Spleen (tissue), 11 donors: ENCODE results near the gene PAPPA2. TPM values are rescaled to one million over a fixed set of nuclear protein-coding genes. Genes with fewer than 3 reads are reported as not detected.

Experiments used
- DNase-seq: peaks from one replicate; pipeline ENCODE4 v3.0.0-alpha.2; 2020
- H3K27ac ChIP-seq, 8 donors: fragments of 200-600 bp; sonication (generic) in 7 of 8; 1 replicate in 4 of 8; 2 replicates in 4 of 8; pipeline versions ENCODE4 v1.5.0 to v1.8.0; 2016 to 2021; ENCODE audit warnings: inconsistent platforms in 4 of 8, mild to moderate bottlenecking in 4 of 8, moderate library complexity in 1 of 8
- H3K27me3 ChIP-seq, 7 donors: fragments of 200-600 bp; sonication (generic) in 6 of 7; replicated peaks in 1 of 7; 1 replicate in 4 of 7; 2 replicates in 3 of 7; pipeline versions ENCODE4 v1.5.0 to v1.8.0; 2016 to 2021; ENCODE audit warnings: inconsistent platforms in 3 of 7, mild to moderate bottlenecking in 1 of 7
- H3K36me3 ChIP-seq, 6 donors: fragments of 200-600 bp; sonication (generic) in 5 of 6; 1 replicate in 4 of 6; 2 replicates in 2 of 6; pipeline versions ENCODE4 v1.5.0 to v1.8.0; 2016 to 2021; ENCODE audit warnings: inconsistent platforms in 2 of 6
- H3K4me1 ChIP-seq, 6 donors: fragments of 200-600 bp; sonication (generic) in 5 of 6; 1 replicate in 3 of 6; 2 replicates in 3 of 6; pipeline versions ENCODE4 v1.5.0 to v1.8.0; 2016 to 2021; ENCODE audit warnings: inconsistent platforms in 3 of 6
- H3K4me3 ChIP-seq, 8 donors: fragments of 200-600 bp; sonication (generic) in 7 of 8; 1 replicate in 4 of 8; 2 replicates in 4 of 8; pipeline versions ENCODE4 v1.5.0 to v1.8.0; 2016 to 2021; ENCODE audit warnings: inconsistent platforms in 4 of 8, mild to moderate bottlenecking in 4 of 8, moderate library complexity in 2 of 8
- H3K9me3 ChIP-seq, 8 donors: fragments of 200-600 bp; sonication (generic) in 7 of 8; 1 replicate in 4 of 8; 2 replicates in 4 of 8; pipeline versions ENCODE4 v1.5.0 to v1.8.0; 2016 to 2021; ENCODE audit warnings: inconsistent platforms in 4 of 8
- POLR2A ChIP-seq, 3 donors: fragments of 450-650 bp; IDR thresholded peaks; one replicate each; pipeline ENCODE4 v1.5.1; 2017; ENCODE audit warnings: antibody characterized with exemption in 3 of 3, mild to moderate bottlenecking in 1 of 3
- POLR2AphosphoS5 ChIP-seq, 3 donors: sonication (generic); formaldehyde crosslinking; IDR thresholded peaks; one replicate each; pipeline ENCODE4 v1.5.1; 2017; ENCODE audit warnings: antibody characterized with exemption in 3 of 3
- WGBS, 5 donors: extraction: QIAGEN DNeasy Blood & Tissue Kit in 3 of 5; methylation state at CpG; one replicate each; pipeline versions ENCODE4 v1.1.5 to v1.1.7; 2013 to 2018; 5-methylcytosine and 5-hydroxymethylcytosine counted together
- intact Hi-C: fragments of 100-400 bp; cut with DNase I; formaldehyde crosslinking; loops from one replicate; pipeline ENCODE4 v1.15.0; 2023; ENCODE audit warnings: low total_unique reads
- polyA plus RNA-seq, 3 donors: library from polyadenylated mRNA; stranded (reverse); fragments of 200-250 nt; gene quantifications; one replicate each; pipeline ENCODE4 v1.2.1, GENCODE V29; 2013
- total RNA-seq, 7 donors: library from RNA; depleted of rRNA in 3 of 7; stranded (reverse); fragments of >200 nt in 3 of 7; fragmentation: NEBNext Ultra II Directional in 4 of 7; extraction: Animal tissue kit (Norgen Biotek cat#: 25700) in 4 of 7; gene quantifications; one replicate each; pipeline versions ENCODE4 v1.1.0 to v1.2.1, GENCODE V29; 2016 to 2021
- TF ChIP-seq, protein P1 (sequence below), 11 experiments: fragments of 200-600 bp in 7 of 11; fragments of 450-650 bp in 4 of 11; sonication (generic) in 4 of 11; IDR thresholded peaks in 8 of 11; conservative IDR thresholded peaks in 3 of 11; 1 replicate in 7 of 11; 2 replicates in 4 of 11; pipeline versions ENCODE4 v1.4.0 to v1.8.0; 2016 to 2021; ENCODE audit warnings: antibody characterized with exemption in 11 of 11, inconsistent platforms in 4 of 11, mild to moderate bottlenecking in 1 of 11
- donor health status: healthy with polysubstance abuse.
- donor health status: DM: no; HTN: no; CAD: no; lungs with moderate emphysema.
- donor health status: DM: no; HTN: no; CAD: no.
- donor health status: Bipolar disorder and iron deficiency.
- donor health status: healthy.
- donor health status: DM: no; HTN: no; CAD: no.
- donor health status: DM: yes; HTN: yes; CAD: no.

PAPPA2 gene
- total and polyA plus RNA-seq, 10 donors = 0.02 to 0.76 (median 0.06) TPM; not detected in 3

DNA sequence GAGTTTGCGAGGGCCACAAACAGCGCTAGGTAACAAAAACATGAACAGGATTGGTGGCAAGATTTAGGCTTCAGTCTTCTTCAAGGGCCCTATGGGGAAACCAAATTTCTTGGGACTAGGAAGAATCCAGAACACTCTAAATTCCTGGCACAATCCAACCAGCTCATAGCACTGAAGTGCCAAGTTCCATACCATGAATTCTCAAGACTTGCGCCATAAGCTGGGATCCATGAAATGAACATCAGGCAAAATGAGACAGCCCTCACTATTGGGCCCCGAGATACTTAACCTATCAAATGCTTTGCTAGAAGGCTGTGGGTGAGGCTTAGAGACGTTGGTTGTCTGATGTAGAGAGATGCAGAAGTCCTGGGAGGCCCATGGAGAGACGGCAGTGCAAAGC lies 322.1 kb downstream of the PAPPA2 start:
- intact Hi-C loops = no loop called here
- TF ChIP-seq POLR2AphosphoS5 (IDR thresholded peaks at IDR 0.05) = no peak
- TF ChIP-seq, protein P1, sequence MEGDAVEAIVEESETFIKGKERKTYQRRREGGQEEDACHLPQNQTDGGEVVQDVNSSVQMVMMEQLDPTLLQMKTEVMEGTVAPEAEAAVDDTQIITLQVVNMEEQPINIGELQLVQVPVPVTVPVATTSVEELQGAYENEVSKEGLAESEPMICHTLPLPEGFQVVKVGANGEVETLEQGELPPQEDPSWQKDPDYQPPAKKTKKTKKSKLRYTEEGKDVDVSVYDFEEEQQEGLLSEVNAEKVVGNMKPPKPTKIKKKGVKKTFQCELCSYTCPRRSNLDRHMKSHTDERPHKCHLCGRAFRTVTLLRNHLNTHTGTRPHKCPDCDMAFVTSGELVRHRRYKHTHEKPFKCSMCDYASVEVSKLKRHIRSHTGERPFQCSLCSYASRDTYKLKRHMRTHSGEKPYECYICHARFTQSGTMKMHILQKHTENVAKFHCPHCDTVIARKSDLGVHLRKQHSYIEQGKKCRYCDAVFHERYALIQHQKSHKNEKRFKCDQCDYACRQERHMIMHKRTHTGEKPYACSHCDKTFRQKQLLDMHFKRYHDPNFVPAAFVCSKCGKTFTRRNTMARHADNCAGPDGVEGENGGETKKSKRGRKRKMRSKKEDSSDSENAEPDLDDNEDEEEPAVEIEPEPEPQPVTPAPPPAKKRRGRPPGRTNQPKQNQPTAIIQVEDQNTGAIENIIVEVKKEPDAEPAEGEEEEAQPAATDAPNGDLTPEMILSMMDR (IDR thresholded peaks at IDR 0.05 in 8 of 11, conservative IDR thresholded peaks at IDR 0.05 in 3 of 11) = no peak
- TF ChIP-seq POLR2A (IDR thresholded peaks at IDR 0.05) = no peak

DNA sequence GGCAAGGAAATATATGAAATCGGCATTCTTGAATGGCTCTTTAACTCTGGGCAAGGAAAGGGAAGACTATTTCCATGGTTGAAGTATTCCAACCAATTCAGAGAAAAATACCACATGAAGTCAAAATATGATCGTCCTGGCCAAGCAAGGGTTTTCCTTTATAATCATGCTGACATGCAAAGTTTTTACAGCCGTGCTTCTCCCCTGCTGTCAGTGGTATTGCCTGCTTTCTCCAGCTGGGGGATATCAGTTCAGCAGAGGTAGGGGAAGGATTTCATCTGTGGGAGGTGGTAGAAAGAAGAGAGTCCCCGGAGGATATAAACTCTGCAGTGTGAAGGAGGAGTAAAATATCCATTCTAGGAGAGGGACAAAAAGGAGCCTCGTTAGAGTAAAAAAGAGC lies 322.8 kb downstream of the PAPPA2 start:
- H3K9me3 ChIP-seq = no peaks in the 10 kb centered on the region
- WGBS, 5 donors = 43 to 61% (median 53%) methylated on average over 5 of the region's 5 CpGs
- H3K36me3 ChIP-seq = no peaks in the 10 kb centered on the region
- no peak for DNase-seq
- intact Hi-C loops = no loop called here
- no peak overlapping the region for H3K4me3 ChIP-seq
- no peaks in the 10 kb centered on the region for H3K4me1 ChIP-seq
- TF ChIP-seq, protein P1 (IDR thresholded peaks at IDR 0.05 in 8 of 11, conservative IDR thresholded peaks at IDR 0.05 in 3 of 11) = no peak
- TF ChIP-seq POLR2A (IDR thresholded peaks at IDR 0.05) (no peak), POLR2AphosphoS5 (IDR thresholded peaks at IDR 0.05) (no peak)
- H3K27ac ChIP-seq = no peak overlapping the region
- H3K27me3 ChIP-seq = no peaks in the 10 kb centered on the region

More for the DNA sequence above, 322.1 kb downstream of the PAPPA2 start:
- no peak for DNase-seq
- Histone ChIP-seq H3K4me1 (no peaks in the 10 kb centered on the region), H3K9me3 (no peaks in the 10 kb centered on the region), H3K36me3 (no peaks in the 10 kb centered on the region), H3K27me3 (no peaks in the 10 kb centered on the region), H3K4me3 (no peak overlapping the region), H3K27ac (no peak overlapping the region)
- 82 to 93% (median 82%) methylated on average over 6 of the region's 6 CpGs for WGBS, 5 donors

DNA sequence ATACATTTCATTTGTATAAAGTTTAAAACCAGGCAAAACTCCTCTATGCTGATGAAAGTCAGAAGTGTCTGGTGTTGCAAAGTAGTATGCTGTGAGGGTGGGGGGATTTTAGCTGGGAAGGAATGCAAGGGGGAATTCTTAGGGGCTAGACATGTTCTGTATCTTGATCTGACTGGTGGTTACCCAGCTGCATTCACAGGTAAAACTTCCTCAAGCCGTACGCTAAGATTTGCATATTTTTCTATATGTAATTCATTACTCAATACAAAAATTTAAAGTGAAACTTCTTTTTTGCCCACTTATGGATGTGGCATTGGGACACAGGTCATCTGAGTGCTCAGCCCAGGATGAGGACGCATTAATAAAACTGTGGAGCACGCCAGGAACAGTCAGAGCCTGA lies 323.3 kb downstream of the PAPPA2 start:
- intact Hi-C loops = no loop called here

DNA sequence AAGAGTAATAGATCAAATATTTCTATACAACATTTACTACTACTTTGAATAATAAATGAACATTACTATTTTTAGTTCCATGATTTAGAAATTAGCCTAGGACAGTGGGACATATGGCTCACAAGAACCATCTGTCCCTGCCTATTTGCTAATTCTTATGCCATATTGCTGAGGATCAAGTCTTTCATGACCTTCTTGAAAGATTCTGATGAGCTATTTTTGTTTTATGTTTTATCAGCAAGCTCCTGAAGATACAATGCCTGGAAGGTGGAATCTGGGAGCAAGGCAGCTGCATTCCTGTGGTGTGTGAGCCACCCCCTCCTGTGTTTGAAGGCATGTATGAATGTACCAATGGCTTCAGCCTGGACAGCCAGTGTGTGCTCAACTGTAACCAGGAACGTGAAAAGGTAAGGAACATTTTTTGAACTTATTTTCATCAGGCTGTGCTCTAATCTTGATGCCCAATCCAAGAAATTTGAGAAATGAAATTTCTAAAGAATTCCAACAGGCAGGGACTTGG lies 326.7 kb downstream of the PAPPA2 start:
- H3K4me3 ChIP-seq = no peak overlapping the region
- DNase-seq = no peak
- TF ChIP-seq POLR2A (IDR thresholded peaks at IDR 0.05) (no peak), POLR2AphosphoS5 (IDR thresholded peaks at IDR 0.05) (no peak)
- TF ChIP-seq, protein P1 (IDR thresholded peaks at IDR 0.05 in 8 of 11, conservative IDR thresholded peaks at IDR 0.05 in 3 of 11) = no peak
- intact Hi-C loops = no loop called here
- no peaks in the 10 kb centered on the region for H3K4me1 ChIP-seq
- no peaks in the 10 kb centered on the region for H3K27me3 ChIP-seq
- no peaks in the 10 kb centered on the region for H3K36me3 ChIP-seq
- no peak overlapping the region for H3K27ac ChIP-seq
- WGBS, 5 donors = 67 to 93% (median 76%) methylated on average over 1 of the region's 1 CpG
- H3K9me3 ChIP-seq = no peaks in the 10 kb centered on the region

More for the DNA sequence above, 323.3 kb downstream of the PAPPA2 start:
- TF ChIP-seq POLR2AphosphoS5 (IDR thresholded peaks at IDR 0.05) (no peak), POLR2A (IDR thresholded peaks at IDR 0.05) (no peak)
- TF ChIP-seq, protein P1 (IDR thresholded peaks at IDR 0.05 in 8 of 11, conservative IDR thresholded peaks at IDR 0.05 in 3 of 11) = no peak
- WGBS, 5 donors = 48 to 65% (median 52%) methylated on average over 4 of the region's 4 CpGs
- no peaks in the 10 kb centered on the region for H3K4me1 ChIP-seq
- no peak for DNase-seq
- no peaks in the 10 kb centered on the region for H3K9me3 ChIP-seq
- H3K27me3 ChIP-seq = no peaks in the 10 kb centered on the region
- H3K36me3 ChIP-seq = no peaks in the 10 kb centered on the region
- no peak overlapping the region for H3K4me3 ChIP-seq
- no peak overlapping the region for H3K27ac ChIP-seq
